HTR-8/SVneo (cell line): Measurements from ENCODE around the gene PCSK6.
"Not testable (repeated sequence)": the region's sequence is repeated elsewhere in the genome, so short reads cannot be mapped to it uniquely, and the experiment has no call there.

Experiments used
- DNase-seq: peaks from one replicate; pipeline ENCODE4 v3.0.0; 2011; ENCODE audit warnings: low spot score, mixed read lengths; ENCODE audit not compliant: insufficient read length
- FAIRE-seq: peaks from 2 replicates; lab custom pipeline; 2011; peaks lifted over from hg19 to GRCh38; lab: Jason Lieb, UNC

PCSK6 gene

GRCh38 chr15:101349047-101349951 lies 140.2 kb downstream of the PCSK6 start:
- FAIRE-seq, result no peak
- DNase-seq, result peak; percentile 22

GRCh38 chr15:101348643-101349042 lies 140.9 kb downstream of the PCSK6 start:
- no peak for FAIRE-seq

GRCh38 chr15:101348015-101348414 lies 141.5 kb downstream of the PCSK6 start:
- FAIRE-seq (no peak), DNase-seq (no peak)

More at GRCh38 chr15:101348643-101349042, 140.9 kb downstream of the PCSK6 start:
- DNase-seq, result no peak

GRCh38 chr15:101347454-101347853 lies 142.1 kb downstream of the PCSK6 start:
- FAIRE-seq (no peak), DNase-seq (no peak)

GRCh38 chr15:101346928-101347327 lies 142.6 kb downstream of the PCSK6 start:
- FAIRE-seq, result no peak
- DNase-seq, result no peak

GRCh38 chr15:101342056-101342455 lies 147.5 kb downstream of the PCSK6 start:
- DNase-seq (no peak), FAIRE-seq (no peak)

- DNase-seq (no peak), FAIRE-seq (no peak)
Measured at GRCh38 chr15:101338502-101339057, 150.9 kb downstream of the PCSK6 start.

- FAIRE-seq (no peak), DNase-seq (no peak)
Measured at GRCh38 chr15:101337976-101338375, 151.5 kb downstream of the PCSK6 start.

GRCh38 chr15:101333907-101334789 lies 155.4 kb downstream of the PCSK6 start:
- not testable (repeated sequence) for FAIRE-seq, DNase-seq

GRCh38 chr15:101332061-101332467 lies 157.4 kb downstream of the PCSK6 start:
- FAIRE-seq (no peak), DNase-seq (no peak)

GRCh38 chr15:101329867-101330380 lies 159.6 kb downstream of the PCSK6 start:
- FAIRE-seq, result no peak

GRCh38 chr15:101329309-101329863 lies 160.1 kb downstream of the PCSK6 start:
- no peak for FAIRE-seq
- DNase-seq, result no peak

More at GRCh38 chr15:101329867-101330380, 159.6 kb downstream of the PCSK6 start:
- no peak for DNase-seq

GRCh38 chr15:101328001-101328400 lies 161.5 kb downstream of the PCSK6 start:
- FAIRE-seq (no peak), DNase-seq (no peak)

GRCh38 chr15:101327147-101327740 lies 162.3 kb downstream of the PCSK6 start:
- FAIRE-seq (no peak), DNase-seq (no peak)

GRCh38 chr15:101326462-101327146 lies 162.9 kb downstream of the PCSK6 start:
- DNase-seq, result no peak
- no peak for FAIRE-seq

GRCh38 chr15:101326026-101326315 lies 163.5 kb downstream of the PCSK6 start:
- FAIRE-seq, result no peak
- DNase-seq, result no peak

- no peak for DNase-seq
- FAIRE-seq, result no peak
Measured at GRCh38 chr15:101325263-101326025, 164.1 kb downstream of the PCSK6 start.

- FAIRE-seq, result no peak
- DNase-seq, result no peak
Measured at GRCh38 chr15:101324524-101325177, 164.9 kb downstream of the PCSK6 start.
